Fibroblast of mammary gland (primary cell): ENCODE data around the gene SCFD1.

Experiments
- DNase-seq: peaks from one replicate; pipeline ENCODE4 v3.0.0-alpha.2; 2010; ENCODE audit warnings: low read depth
- H3K4me3 ChIP-seq: 2 replicates; pipeline ENCODE4 v1.5.1; 2011; ENCODE audit warnings: low read depth, mild to moderate bottlenecking, low read length, moderate library complexity; ENCODE audit not compliant: control insufficient read depth
- TF ChIP-seq, protein P1 (sequence below): conservative IDR thresholded peaks from 2 replicates; pipeline ENCODE4 v1.5.1; 2011; ENCODE audit warnings: low read depth, low read length, inconsistent platforms; ENCODE audit not compliant: control insufficient read depth, insufficient read depth

Gene SCFD1

DNA sequence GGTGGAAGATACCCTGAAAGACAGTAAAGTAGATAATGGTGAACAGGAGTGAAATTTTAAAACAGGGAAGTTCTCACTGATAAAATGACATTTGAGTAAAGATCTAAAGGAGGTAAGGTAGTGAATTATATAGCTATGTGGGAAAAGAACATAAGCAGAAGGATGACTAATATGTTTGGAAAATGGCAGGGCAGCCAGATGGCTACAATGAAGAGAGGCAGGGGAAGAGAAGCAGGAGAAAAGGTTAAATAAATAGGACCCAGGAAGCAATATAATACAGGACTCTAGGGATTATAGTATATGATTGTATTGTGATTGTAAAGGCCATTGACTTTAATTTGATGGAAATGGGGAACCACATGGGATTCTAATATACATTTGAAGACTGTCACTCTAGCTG lies 33.0 kb downstream of the SCFD1 start:
- peak; percentile 38 for DNase-seq
- H3K4me3 ChIP-seq: no peak overlapping the region
- TF ChIP-seq, protein P1, sequence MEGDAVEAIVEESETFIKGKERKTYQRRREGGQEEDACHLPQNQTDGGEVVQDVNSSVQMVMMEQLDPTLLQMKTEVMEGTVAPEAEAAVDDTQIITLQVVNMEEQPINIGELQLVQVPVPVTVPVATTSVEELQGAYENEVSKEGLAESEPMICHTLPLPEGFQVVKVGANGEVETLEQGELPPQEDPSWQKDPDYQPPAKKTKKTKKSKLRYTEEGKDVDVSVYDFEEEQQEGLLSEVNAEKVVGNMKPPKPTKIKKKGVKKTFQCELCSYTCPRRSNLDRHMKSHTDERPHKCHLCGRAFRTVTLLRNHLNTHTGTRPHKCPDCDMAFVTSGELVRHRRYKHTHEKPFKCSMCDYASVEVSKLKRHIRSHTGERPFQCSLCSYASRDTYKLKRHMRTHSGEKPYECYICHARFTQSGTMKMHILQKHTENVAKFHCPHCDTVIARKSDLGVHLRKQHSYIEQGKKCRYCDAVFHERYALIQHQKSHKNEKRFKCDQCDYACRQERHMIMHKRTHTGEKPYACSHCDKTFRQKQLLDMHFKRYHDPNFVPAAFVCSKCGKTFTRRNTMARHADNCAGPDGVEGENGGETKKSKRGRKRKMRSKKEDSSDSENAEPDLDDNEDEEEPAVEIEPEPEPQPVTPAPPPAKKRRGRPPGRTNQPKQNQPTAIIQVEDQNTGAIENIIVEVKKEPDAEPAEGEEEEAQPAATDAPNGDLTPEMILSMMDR: no peak

- TF ChIP-seq, protein P1: no peak
- no peak for DNase-seq
- H3K4me3 ChIP-seq: no peak overlapping the region
Measured at GRCh38 chr14:30655658-30656057, 33.5 kb downstream of the SCFD1 start.

GRCh38 chr14:30656190-30656632 lies 34.1 kb downstream of the SCFD1 start:
- TF ChIP-seq, protein P1: peak; percentile 78
- DNase-seq: peak; percentile 63
- no peak overlapping the region for H3K4me3 ChIP-seq

GRCh38 chr14:30657050-30657449 lies 34.9 kb downstream of the SCFD1 start:
- no peak for DNase-seq
- TF ChIP-seq, protein P1: no peak

GRCh38 chr14:30657606-30658163 lies 35.6 kb downstream of the SCFD1 start:
- no peak overlapping the region for H3K4me3 ChIP-seq
- peak; percentile 14 for DNase-seq
- TF ChIP-seq, protein P1: peak; percentile 25

More at GRCh38 chr14:30657050-30657449, 34.9 kb downstream of the SCFD1 start:
- no peak overlapping the region for H3K4me3 ChIP-seq

DNA sequence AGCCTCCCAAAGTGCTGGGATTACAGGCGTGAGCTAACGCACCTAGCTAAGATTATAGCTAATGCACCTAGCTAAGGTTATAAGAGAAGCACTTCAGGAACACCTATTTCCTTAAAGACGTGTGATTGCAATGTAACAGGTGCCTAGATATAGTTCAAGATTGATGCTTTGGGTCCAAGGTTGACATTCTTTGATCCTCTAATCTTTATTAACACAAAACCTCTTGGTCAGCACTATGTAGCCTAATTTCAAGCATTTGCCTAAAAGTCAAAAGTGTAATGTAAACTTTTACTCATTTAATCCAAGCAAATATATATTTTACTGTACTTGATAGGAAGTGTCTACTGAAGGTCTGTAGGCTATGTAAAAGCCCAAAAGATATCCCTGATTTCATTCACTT lies 36.5 kb downstream of the SCFD1 start:
- TF ChIP-seq, protein P1: no peak

GRCh38 chr14:30669594-30669993 lies 47.5 kb downstream of the SCFD1 start:
- DNase-seq: no peak
- TF ChIP-seq, protein P1: no peak
- H3K4me3 ChIP-seq: no peak overlapping the region

More for the DNA sequence above, 36.5 kb downstream of the SCFD1 start:
- no peak overlapping the region for H3K4me3 ChIP-seq
- no peak for DNase-seq
